Stomach (tissue), 4 donors: ENCODE results near the gene DRC3.

Source experiments
- POLR2AphosphoS5 ChIP-seq, 3 donors: sonication (generic); formaldehyde crosslinking; IDR thresholded peaks; one replicate each; pipeline ENCODE4 v1.6.1; 2016; ENCODE audit warnings: antibody characterized with exemption in 3 of 3
- TF ChIP-seq, protein P1 (sequence below), 7 experiments: fragments of 450-650 bp in 4 of 7; fragments of 200-600 bp in 3 of 7; sonication (generic) in 3 of 7; IDR thresholded peaks; one replicate each; pipeline ENCODE4 v1.5.1; 2016 to 2019; ENCODE audit warnings: antibody characterized with exemption in 7 of 7, control low read depth in 2 of 7, mild to moderate bottlenecking in 1 of 7

- TF ChIP-seq POLR2AphosphoS5 (IDR thresholded peaks at IDR 0.05) = no peak
- TF ChIP-seq, protein P1, sequence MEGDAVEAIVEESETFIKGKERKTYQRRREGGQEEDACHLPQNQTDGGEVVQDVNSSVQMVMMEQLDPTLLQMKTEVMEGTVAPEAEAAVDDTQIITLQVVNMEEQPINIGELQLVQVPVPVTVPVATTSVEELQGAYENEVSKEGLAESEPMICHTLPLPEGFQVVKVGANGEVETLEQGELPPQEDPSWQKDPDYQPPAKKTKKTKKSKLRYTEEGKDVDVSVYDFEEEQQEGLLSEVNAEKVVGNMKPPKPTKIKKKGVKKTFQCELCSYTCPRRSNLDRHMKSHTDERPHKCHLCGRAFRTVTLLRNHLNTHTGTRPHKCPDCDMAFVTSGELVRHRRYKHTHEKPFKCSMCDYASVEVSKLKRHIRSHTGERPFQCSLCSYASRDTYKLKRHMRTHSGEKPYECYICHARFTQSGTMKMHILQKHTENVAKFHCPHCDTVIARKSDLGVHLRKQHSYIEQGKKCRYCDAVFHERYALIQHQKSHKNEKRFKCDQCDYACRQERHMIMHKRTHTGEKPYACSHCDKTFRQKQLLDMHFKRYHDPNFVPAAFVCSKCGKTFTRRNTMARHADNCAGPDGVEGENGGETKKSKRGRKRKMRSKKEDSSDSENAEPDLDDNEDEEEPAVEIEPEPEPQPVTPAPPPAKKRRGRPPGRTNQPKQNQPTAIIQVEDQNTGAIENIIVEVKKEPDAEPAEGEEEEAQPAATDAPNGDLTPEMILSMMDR (IDR thresholded peaks at IDR 0.05) = no peak
Observed at GRCh38 chr17:17946093-17946492, 26.6 kb upstream of the DRC3 start.
